Measurements from ENCODE around the gene RNLS. TPM values are rescaled to one million over a fixed set of nuclear protein-coding genes. Genes with fewer than 3 reads are reported as not detected.

The RNLS gene
- total RNA-seq, 1 experiment from 2014 or later: not detected

DNA sequence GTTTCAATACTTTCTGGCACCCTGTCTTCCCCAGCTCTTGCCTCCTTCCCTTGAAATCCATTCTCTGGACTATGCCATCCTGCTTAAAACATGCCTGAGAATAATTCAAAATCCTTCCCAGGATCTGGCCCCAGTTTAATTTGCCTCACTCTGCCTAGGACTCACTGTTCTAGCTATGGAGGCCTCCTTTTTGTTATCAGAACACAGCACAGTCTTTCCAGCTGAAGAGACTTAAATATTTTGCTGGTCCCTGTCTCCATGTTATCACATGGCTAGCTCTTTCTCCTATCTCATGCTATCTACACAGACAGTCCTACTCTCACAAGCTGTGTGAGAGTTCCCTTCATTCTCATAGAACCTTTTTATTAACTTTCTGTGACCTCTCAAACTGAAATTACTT lies 194.8 kb downstream of the RNLS start:
- Histone ChIP-seq H3K4me3 (replicated peaks in 1 of 2; ENCODE audit: low read depth in 1 of 2, low read length in 2 of 2) (no peak overlapping the region), H3K9ac (ENCODE audit: low read length) (no peak overlapping the region), H2AFZ (ENCODE audit: low read depth, low read length, poor library complexity, severe bottlenecking) (no peak overlapping the region), H3K36me3 (ENCODE audit: control insufficient read depth in 1 of 2, insufficient read depth in 2 of 2, low read length in 2 of 2) (no peaks in the 10 kb centered on the region), H3K79me2 (ENCODE audit: insufficient read depth, low read length) (no peaks in the 10 kb centered on the region), H3K9me2 (ENCODE audit: insufficient read depth) (no peaks in the 10 kb centered on the region), H3K27ac (ENCODE audit: low read depth, low read length) (no peak overlapping the region), H3K4me2 (ENCODE audit: low read length) (no peak overlapping the region), H3K27me3 (ENCODE audit: insufficient read depth, low read length) (no peaks in the 10 kb centered on the region), H3K9me3 (ENCODE audit: control insufficient read depth in 1 of 2, insufficient read depth in 1 of 2, low read depth in 1 of 2, low read length in 2 of 2) (no peaks in the 10 kb centered on the region), H3K4me1 (ENCODE audit: control insufficient read depth in 1 of 2, insufficient read depth in 2 of 2, low read length in 2 of 2) (peaks cover 26 to 30% of the 10 kb centered on the region in 2 experiments), H4K20me1 (ENCODE audit: insufficient read depth) (no peaks in the 10 kb centered on the region)
- TF ChIP-seq, protein P1, sequence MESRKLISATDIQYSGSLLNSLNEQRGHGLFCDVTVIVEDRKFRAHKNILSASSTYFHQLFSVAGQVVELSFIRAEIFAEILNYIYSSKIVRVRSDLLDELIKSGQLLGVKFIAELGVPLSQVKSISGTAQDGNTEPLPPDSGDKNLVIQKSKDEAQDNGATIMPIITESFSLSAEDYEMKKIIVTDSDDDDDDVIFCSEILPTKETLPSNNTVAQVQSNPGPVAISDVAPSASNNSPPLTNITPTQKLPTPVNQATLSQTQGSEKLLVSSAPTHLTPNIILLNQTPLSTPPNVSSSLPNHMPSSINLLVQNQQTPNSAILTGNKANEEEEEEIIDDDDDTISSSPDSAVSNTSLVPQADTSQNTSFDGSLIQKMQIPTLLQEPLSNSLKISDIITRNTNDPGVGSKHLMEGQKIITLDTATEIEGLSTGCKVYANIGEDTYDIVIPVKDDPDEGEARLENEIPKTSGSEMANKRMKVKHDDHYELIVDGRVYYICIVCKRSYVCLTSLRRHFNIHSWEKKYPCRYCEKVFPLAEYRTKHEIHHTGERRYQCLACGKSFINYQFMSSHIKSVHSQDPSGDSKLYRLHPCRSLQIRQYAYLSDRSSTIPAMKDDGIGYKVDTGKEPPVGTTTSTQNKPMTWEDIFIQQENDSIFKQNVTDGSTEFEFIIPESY (IDR thresholded peaks at IDR 0.05; ENCODE audit: extremely low read depth, insufficient replicate concordance, low read length): no peak
- no peak for TF ChIP-seq RAD21 (IDR thresholded peaks at IDR 0.05; ENCODE audit: low read depth)
- DNase-seq (ENCODE audit: low read depth, low spot score): no peak
- no TSS peak for BruUV-seq (replicated peaks)
- intact Hi-C loops (cut with micrococcal nuclease): loop anchor here (10.0 kb wide), 1 partner anchor 854 kb away; no protein-coding TSS in a partner anchor
- CTCF ChIA-PET: interaction anchor here (0.7 to 2.8 kb wide), 11 partner anchors 11 to 543 kb away, joined by 3 to 20 read pairs (median 12); partner anchors contain the start of genes KLLN and PTEN
- ATAC-seq: no peak
- RAD21 ChIA-PET (ENCODE audit: low non-redundant PET in 1 of 2, low total read pairs in 2 of 2, uncharacterized antibody in 2 of 2, unreplicated experiment in 2 of 2): interaction anchor here in 1 of 2 experiments (0.8 kb wide), 1 partner anchor 542 kb away, joined by 3 read pairs; no protein-coding TSS in a partner anchor
- POLR2A ChIA-PET: interaction anchor here (3.4 kb wide), 1 partner anchor 526 kb away, joined by 16 read pairs; the partner anchor contains the start of genes KLLN and PTEN

Measured in HCT116 (cell line).